Measurements from ENCODE around the gene NTSR2.

NTSR2 gene

DNA sequence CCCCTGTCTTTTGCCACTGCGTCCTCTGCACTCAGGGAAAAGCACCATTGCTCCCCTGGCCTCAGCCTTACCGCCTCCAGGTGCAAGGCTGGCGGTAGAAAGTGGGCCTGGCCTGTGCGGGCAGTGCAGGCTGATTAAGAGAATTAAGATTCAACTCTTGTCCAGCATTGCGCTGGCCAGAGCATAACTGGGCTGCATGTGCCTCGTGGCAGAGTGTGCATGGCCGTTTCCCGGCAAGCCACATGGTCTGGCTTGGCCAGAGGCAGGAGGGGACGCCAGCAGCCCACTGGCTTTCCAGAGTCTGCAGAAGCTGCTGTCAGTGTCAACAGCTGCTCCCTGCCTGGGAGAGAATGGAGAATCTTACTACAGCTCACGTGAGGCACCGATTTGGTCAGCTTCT is 12.3 kb downstream of the NTSR2 start:
- DNase-seq (ENCODE audit: low spot score): no peak

DNA sequence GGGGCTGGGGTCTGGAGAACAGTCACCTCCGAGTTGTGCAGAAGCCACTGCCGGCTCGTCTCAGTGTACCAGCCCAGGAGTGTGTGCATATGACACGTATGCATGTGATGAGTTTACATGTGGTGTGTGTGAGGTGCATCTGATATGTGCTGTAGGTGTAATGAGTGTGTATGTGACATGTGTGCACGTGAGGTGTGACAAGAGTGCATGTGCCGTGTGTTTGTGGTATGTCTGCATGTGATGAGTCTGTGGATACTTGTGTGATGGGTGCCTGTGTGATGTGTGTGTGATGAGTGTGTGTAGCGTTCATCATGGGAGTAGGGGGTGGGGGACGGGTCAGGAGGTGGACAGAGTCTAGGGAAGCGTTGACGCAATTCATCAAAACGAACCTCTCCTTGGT is 12.8 kb downstream of the NTSR2 start:
- DNase-seq (ENCODE audit: low spot score): no peak

DNA sequence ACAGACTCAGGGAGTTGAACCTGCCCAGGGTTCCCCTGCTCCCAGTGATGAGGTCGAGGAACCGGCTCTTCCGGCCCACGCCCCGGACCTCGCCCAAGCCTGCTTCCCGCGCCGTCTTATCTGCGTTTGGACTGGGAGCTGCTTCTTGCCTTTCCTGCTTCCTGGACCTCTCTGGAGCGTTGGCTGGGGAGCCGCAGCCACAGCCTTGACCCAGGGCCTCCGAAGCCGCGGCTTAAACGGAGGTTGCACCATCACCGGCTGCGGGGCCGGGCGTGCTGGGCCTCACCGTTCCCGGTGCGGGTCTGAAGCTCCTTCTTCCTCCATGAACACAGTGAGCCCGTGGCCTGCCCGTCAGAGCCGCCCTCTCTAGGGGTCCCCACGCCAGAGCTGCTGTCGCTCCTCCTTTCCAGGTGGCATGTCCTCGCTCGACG is 13.3 kb downstream of the NTSR2 start:
- DNase-seq (ENCODE audit: low spot score): no peak

DNA sequence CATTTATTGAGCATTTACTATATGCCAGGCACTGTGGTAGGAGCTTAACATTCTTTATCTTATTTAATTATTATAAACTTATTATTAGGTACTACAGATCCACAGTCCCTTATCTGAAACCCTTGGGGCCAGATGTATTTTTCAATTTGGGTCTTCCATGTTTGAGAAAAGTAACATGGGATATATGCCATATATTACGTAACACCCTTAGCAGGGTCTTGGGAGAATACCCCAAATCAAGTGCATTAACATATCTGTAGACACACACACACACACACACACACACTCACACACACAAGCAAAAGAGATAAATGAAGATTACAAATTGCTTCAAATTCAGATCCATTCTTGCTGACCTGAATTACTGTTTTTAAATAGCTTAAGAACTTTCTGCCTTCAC is 13.7 kb downstream of the NTSR2 start:
- DNase-seq (ENCODE audit: low spot score): no peak

DNA sequence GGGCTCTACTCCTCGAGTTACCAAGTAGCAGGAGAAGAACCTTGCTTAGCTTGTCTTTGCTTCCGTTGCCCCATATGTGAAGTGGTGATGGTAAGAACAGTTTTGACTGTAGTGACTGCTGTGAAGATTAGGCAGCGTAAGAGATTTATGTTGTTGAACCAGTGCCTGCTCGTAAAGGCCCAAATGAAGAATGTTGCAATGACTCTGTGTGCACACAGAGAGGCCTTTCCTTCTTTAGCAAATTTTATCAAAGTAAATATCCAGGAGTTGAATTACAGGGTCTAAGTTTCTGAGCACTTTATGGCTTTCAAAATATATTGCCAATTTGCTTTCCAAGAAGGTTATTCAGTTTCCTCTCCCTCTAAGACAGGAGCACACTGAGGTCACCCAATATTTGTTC is 14.5 kb downstream of the NTSR2 start:
- no peak for DNase-seq (ENCODE audit: low spot score)

DNA sequence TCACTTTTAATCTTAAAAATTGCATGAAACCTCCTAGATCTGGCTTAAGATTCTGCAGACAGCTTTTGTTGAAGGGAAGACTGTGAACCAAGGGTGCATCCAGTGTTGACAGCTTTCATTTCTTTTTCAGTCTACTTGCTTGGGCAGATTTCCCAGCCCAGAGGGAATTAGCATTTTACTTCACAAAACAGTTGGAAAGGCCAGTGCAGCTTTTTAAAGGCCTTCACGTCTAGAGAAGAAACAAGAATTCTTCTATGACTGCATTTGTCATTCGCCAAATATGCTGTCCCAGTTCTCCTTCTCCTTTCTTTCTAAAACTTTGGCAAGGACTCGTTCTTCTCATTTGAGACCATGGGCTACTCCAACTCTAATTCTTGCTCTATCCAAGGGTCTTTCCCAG is 17.4 kb downstream of the NTSR2 start:
- no peak for DNase-seq (ENCODE audit: low spot score)

DNA sequence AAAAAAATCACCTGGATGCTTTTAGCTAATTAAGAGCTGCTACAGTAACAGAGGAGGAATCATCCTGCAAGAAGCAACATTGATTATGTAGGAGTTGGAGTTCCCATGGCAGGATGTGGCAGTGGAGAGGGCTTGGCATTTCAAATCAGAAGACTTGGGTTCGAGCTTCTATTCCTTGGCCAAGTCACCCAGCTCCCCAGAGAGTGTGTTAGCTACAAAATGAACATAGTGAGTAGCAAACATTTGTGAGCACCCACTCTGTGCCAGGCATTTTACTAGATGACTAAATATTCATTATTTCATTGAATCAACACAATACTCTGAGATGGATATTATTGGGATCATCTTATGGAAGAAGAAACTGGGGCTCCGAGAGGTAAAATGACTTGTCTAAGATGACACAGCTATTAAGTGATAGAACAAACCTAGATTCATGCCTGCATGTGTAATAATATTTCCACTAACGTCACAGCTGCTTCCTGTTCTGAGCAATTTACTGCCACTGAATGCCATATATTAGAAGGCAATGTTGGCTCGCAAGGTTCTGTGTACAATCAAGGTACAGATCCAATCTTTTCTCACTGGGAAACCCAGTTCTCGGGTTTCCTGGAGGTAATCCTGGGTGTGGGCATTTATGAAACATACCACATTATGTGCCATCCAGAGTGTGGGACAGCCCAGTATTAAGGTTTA is 18.0 kb downstream of the NTSR2 start:
- DNase-seq (ENCODE audit: low spot score): no peak

DNA sequence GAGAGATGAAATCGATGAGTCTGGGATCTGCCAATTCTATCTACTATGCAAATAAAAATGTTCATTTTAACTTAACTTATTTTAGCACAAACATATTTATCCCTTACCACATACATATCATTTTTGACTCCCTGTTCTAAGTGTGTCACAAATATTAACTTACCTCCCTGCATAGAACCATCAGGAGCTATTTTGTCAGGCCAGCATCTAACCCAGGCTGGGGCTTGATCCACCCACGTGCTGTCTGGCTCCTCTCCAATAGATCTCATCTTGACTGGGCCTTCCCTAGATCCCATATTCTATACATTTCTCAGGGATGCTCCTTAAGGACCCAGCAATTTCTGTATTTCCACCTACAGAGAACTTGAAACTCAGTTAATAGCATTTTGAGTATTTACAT is 20.9 kb downstream of the NTSR2 start:
- DNase-seq (ENCODE audit: low spot score): no peak

DNA sequence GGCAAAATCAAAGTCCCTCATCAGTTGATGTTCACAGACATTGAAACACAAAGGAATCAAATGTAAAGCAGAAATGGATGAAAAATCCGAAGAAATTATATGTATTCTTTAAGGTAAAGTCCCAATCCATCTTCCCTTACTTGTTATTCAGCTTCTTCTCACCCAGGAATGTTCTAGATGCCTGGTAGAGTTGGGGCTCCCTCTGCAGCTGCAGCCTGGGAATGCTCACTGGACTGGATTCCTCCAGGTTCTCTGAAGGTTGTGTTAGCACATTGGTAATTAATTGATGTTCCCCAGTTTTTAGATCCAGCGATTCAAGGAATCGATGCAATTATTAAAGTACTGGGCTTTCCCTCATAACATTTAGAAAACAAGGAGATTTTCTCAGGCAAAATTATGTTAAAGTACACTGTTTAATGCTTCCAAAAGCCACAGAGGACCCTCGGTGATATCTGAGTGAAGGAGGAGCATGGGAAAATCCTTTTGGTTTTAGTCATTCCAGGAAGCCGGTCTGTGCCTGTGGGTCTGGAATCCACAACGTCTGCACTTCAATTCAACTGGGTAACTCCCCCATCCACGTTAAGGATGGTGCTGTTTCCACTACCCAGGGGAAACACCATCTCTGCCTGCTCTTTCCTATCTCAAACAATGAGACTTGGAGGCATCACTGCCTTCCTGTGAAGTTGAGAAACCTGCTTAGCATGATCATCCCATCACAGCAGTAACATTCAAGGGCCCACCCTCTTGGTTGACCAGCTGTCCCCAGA is 22.0 kb downstream of the NTSR2 start:
- DNase-seq (ENCODE audit: low spot score): no peak

DNA sequence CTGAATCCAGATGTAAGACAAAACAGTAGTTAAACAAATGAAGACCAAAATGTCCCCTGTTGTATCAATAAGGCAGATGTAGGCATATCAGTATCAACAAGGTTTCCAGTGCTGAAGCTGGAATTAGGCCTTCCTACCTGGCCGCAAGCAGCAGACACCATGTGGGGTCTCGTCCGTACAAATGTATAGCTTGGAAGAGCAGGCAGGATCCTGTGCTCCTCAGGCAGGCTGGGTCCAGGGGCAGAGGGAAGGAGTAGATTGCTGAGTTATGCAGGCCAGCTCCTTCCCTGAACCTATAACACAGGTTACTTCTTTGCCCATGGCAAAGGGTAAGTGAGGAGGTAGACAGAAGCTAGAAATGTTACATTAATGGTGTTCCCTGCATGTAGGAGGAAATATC is 23.5 kb downstream of the NTSR2 start:
- no peak for DNase-seq (ENCODE audit: low spot score)

DNA sequence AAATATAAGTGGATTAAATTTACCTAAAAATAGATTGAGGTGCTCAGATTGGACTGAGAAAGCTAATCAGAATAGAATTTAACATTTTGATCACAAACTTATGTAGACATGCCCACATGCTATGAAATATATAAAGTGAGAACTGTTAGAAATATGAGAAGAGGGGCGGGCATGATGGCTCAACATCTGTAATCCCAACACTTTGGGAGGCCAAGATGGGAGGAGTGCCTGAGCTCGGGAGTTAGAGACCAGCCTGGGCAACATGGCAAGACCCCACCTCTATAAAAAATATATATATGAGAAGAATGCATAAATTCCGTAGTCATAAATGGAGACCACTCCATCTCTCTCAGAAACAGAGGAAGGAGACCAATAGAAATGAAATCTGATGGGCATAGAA is 25.7 kb downstream of the NTSR2 start:
- no peak for DNase-seq (ENCODE audit: low spot score)

DNA sequence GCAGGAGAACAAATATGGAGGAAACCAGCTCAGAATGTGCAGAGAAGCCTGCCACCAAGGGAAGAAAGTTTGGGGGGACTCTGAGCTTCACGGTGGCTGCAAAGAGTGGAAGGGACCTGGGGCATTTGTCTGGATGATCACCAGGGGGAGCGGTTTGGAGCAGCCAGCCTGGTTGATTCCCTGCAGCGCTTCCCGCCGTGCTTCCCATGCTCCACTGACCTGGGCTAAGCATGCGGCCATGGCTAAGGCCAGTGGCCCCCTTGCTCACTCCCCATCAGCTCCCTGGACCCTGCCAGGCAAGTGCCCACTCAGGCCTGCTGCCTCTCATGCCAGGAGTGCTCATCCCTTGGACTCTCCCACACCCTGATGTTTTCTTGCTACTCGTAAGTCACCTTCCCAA is 27.0 kb downstream of the NTSR2 start:
- DNase-seq (ENCODE audit: low spot score): no peak

DNA sequence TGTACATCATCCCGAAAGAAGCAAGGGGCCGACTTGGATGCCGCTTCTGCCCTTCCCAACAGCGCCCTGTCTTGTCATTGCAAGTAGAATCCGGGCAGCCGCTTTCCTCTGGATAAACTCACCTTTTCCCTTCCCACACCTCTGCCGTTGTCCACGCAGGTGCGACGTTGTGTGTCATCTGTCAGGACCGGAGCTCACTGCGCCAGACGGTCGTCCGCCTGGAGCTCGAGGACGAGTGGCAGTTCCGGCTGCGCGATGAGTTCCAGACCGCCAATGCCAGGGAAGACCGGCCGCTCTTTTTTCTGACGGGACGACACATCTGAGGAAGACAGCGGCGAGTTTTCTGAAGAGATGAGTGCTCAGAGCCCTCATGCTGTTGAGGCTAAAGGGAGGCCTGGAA is 29.9 kb downstream of the NTSR2 start:
- DNase-seq (ENCODE audit: low spot score): no peak

DNA sequence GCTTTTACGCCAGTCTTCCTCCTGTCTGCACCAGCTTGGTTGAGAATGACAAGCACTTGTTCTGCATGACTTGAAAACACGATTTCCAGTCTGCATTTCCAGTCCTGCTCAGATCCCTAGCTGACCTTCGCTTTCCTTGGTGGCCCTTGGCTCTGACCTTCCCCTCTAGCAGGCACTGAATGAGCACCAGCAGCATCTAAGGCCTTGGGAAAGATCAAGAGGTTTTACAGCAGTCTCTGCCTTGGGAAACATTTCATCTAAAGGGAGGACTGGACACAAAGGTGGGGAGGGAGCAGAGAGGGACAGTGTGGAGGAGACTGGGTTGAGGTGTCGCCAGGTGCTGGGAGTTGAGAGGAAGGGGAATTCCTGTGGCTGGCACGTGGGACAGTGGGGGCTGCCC is 30.5 kb downstream of the NTSR2 start:
- no peak for DNase-seq (ENCODE audit: low spot score)

DNA sequence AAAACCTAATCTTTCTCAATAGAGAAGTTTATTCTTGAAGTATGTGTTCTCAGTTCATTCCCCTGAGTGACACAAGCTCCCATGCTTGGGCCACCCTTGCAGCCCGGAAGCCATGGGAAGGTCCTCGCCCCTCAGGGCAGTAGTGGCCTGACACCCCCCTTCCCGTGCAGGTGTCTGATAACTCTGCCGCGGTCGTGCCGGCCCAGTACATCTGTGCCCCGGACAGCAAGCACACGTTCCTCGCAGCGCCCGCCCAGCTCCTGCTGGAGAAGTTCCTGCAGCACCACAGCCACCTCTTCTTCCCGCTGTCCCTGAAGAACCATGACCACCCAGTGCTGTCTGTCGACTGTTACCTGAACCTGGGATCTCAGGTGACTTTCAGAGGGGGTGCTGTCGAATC is 32.4 kb downstream of the NTSR2 start:
- no peak for DNase-seq (ENCODE audit: low spot score)

DNA sequence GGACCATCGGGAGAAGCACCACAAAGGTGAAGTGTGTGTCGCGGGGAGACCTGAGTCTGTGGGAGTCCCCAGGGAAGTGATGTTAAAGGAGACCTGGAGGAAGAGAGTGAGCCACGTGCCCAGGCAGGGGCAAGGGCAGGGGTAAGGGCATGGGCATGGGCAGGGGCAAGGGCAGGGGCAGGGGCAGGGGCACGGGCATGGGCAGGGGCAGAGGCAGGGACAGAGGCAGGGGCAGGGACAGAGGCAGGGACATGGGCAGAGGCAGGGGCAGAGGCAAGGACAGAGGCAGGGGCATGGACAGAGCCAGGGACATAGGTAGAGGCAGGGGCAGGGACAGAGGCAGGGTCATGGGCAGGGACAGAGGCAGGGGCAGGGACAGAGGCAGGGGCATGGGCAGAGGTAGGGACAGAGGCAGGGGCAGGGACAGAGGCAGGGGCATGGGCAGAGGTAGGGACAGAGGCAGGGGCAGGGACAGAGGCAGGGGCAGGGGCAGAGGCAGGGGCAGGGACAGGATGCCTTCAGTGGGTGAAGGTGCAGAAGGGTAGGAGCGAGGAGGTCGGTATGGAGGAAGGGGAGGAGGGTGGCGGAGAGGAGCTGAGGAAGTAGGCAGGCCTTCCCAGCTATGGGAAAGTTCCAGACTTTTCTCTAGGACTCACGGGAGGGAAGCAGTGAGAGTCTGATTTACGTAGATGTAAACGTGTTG is 33.3 kb downstream of the NTSR2 start:
- DNase-seq (ENCODE audit: low spot score): no peak

DNA sequence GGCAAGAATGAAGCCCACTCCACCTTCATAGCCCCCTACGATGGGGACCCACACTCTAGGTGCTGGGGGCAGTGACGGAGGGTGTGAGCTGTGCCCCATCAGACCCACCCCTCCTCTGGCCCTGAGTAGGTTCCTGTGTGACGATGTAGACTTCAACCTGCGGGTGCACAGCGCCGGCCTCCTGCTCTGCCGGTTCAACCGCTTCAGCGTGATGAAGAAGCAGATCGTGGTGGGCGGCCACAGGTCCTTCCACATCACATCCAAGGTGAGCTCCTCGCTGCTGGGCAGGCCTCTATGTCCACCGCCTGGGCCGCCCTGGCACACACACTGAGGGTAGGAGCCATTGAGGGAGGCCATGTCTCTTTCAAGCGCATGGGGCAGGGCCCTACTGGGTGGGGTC is 34.9 kb downstream of the NTSR2 start:
- DNase-seq (ENCODE audit: low spot score): no peak

DNA sequence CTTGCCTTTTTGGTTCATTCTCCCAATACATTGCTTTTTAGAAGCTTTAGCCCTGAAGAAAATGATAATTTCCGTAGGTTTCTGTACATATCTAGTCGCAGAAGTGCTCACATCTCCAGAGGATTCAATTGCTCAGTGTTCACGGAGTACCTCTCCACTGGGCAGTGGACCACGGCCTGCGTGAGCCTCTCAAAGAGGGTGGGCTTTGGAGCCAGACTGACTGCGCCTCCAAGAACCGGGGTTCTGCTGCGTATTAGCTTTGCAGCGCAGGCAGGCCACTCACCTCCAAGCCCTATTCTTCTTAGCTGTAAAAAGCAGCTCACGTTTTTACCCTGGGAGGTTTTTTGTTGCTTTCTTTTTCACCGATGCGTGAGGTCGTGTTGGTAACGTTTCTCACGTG is 35.4 kb downstream of the NTSR2 start:
- DNase-seq (ENCODE audit: low spot score): no peak

DNA sequence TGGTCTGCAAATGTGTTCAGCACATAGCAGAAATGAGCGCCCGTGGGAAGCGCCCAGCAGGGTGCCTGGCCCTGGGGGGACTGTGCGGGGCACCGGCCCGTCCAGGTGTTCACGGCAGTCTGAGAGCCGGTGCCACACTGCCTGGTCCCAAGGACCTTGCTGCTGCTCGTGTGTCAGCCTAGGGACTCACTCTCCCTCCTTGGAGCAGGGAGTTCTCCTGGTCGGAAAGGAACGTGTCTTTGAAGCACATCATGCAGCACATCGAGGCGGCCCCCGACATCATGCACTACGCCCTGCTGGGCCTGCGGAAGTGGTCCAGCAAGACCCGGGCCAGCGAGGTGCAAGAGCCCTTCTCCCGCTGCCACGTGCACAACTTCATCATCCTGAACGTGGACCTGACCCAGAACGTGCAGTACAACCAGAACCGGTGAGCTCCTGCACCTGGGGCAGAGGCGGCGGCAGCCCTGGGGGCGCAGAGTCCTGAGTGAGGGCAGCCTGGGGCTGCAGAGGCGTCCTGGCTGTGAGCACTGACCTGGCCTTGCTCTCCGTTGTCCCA is 36.0 kb downstream of the NTSR2 start:
- no peak for DNase-seq (ENCODE audit: low spot score)

DNA sequence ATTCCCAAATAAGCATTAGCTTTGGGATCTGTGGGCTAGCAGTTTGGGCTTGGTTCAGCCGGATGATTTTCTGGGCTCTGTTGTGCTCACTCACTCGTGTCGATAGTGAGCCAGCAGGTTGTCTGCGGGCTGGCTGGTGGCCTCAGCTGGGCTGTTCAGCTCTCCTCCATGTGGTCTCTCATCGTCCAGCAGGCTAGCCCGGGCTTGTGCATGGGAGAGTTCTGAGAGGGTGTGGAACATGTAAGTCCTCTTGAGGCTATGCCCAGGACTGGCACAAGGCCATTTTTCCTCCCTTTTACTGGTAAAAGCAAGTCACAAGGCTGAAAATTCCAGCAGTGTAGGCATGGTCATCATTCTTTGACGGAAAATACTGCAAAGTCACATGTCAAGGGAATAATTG is 38.5 kb downstream of the NTSR2 start:
- no peak for DNase-seq (ENCODE audit: low spot score)

DNA sequence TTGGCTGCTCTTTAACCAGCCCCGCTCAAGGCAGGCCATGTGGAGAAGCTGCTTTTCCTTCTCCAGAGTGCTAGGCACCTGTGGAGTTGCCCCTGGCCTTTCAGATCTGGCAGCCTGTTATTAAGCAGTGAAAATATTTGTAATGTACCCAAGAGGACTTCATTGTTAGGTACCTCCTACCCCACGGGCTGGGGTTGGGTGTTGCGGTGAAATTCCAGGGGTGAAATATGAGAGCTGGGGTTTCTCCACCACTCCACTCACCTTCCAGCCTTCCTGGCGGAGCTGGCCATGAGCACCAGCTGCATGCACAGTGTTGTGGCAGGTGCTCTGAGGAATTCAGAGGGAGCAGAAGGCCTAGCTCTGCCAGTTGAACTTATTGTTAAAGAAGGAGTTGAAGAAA is 39.1 kb downstream of the NTSR2 start:
- no peak for DNase-seq (ENCODE audit: low spot score)

DNA sequence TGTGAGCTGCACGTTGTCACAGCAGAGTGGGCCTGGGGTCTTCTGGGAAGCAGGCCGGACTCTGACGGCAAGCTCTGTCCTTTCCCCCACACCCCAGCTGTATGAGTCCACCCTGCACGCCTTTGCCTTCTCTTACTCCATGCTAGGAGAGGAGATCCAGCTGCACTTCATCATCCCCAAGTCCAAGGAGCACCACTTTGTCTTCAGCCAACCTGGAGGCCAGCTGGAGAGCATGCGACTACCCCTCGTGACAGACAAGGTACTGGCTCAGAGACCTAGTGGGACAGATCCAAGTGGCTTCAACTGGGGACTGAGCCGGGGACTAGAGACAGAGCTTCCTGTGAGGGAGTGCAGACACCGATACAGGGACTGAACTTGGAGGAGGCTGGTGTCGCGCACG is 40.1 kb downstream of the NTSR2 start:
- DNase-seq (ENCODE audit: low spot score): no peak

DNA sequence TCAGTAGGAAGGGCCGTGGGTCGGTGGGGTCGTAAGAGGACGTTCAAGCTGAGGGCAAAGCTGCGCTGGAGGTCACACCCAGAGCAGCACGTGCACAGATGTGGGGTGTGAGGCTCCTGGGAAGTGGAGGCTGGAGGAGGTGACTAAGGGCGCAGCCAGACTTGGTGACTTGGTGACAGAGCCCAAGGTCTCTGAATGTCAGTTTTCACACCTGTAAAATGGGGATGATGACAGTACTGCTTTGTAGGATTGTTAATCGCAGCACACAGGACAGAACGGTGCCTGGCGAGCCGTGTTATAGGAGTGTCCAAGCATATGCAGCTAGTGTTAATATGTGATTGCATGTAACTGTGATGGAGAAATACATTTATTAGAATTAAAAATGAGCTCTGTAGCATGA is 40.8 kb downstream of the NTSR2 start:
- DNase-seq (ENCODE audit: low spot score): no peak

Data from NAMALWA (cell line).